Measurements from ENCODE around the gene FGF18. TPM values are rescaled to one million over a fixed set of nuclear protein-coding genes. Genes with fewer than 3 reads are reported as not detected.

FGF18 gene
- total RNA-seq, 1 donor from 2014 or later: 2.4 TPM

DNA sequence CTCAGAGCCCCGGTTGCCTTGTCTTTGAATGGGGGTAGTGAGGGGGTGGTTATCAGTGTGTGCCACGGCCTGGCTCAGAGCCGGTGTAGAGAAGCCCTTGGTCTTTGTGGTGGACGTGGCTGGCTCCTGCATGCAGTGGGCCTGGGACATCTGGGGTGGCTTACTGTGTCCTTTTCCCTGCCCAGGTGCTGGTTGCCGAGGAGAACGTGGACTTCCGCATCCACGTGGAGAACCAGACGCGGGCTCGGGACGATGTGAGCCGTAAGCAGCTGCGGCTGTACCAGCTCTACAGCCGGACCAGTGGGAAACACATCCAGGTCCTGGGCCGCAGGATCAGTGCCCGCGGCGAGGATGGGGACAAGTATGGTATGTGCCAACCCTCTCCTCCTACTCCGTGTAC, 16.5 kb downstream of the FGF18 start:
- TF ChIP-seq, protein P1, sequence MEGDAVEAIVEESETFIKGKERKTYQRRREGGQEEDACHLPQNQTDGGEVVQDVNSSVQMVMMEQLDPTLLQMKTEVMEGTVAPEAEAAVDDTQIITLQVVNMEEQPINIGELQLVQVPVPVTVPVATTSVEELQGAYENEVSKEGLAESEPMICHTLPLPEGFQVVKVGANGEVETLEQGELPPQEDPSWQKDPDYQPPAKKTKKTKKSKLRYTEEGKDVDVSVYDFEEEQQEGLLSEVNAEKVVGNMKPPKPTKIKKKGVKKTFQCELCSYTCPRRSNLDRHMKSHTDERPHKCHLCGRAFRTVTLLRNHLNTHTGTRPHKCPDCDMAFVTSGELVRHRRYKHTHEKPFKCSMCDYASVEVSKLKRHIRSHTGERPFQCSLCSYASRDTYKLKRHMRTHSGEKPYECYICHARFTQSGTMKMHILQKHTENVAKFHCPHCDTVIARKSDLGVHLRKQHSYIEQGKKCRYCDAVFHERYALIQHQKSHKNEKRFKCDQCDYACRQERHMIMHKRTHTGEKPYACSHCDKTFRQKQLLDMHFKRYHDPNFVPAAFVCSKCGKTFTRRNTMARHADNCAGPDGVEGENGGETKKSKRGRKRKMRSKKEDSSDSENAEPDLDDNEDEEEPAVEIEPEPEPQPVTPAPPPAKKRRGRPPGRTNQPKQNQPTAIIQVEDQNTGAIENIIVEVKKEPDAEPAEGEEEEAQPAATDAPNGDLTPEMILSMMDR (conservative IDR thresholded peaks at IDR 0.05): no peak
- H3K27ac Mint-ChIP-seq (ENCODE audit: unreplicated experiment): no peak overlapping the region
- no peak overlapping the region for H3K4me3 Mint-ChIP-seq
- no peaks in the 10 kb centered on the region for H3K36me3 Mint-ChIP-seq (ENCODE audit: low read depth)
- no peaks in the 10 kb centered on the region for H3K27me3 Mint-ChIP-seq (ENCODE audit: low read depth)
- no peaks in the 10 kb centered on the region for H3K9me3 Mint-ChIP-seq
- H3K4me1 Mint-ChIP-seq: peaks cover 13% of the 10 kb centered on the region
- no peak for DNase-seq (ENCODE audit: low read depth, low spot score)

DNA sequence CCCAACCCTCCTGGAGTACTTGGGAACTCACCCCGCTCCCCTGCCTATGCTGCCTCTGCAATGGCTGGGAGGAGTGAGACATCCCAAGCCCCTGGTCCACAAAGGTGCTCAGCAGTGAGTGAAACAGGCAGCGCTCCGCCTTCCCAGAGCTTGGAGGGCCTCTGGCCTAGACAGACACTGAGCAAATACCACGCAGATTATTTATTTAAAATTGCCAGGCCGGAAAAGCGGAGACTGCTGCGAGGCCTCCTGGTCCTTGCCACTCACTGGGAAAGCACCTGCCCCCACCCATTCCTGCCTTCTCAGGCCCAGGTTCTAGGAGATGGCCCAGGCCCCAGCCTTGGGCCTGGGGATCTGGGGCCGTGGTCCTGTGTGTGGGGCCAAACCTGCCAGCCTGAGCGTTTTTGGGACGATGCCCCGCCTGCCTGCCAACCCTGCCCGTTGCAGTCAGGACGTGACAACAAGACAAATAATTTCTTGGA, 17.4 kb downstream of the FGF18 start:
- Mint-ChIP-seq H3K9me3 (no peaks in the 10 kb centered on the region), H3K4me3 (no peak overlapping the region), H3K27ac (ENCODE audit: unreplicated experiment) (no peak overlapping the region), H3K27me3 (ENCODE audit: low read depth) (no peaks in the 10 kb centered on the region), H3K36me3 (ENCODE audit: low read depth) (no peaks in the 10 kb centered on the region), H3K4me1 (peaks cover 13% of the 10 kb centered on the region)
- no peak for DNase-seq (ENCODE audit: low read depth, low spot score)
- TF ChIP-seq, protein P1 (conservative IDR thresholded peaks at IDR 0.05): no peak

DNA sequence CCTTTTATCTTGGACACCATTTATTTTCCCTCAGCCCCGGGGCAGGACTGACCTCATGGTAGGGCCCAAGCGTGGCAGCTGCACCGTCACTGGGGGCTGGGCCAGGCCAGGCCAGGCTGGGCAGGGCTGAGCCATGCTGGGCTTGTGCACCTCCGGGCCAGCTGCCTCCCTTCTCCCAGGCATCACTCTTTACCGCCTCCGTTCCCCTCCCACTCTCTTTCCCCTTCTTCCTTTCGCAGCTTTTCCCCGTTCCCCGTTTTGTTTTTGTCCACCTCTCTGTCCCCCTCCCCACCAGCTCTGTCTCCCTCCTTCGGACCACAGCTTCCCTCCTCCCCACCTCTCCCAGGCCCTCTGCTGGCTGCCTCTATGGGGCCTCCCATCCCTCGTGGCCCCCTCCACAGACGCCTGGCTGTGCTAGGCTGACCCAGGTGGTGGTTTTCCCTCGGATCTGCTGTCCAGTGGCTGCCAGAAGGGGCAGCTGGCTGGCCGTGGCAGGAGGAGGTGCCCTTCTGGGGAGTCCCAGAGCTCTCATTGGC, 17.9 kb downstream of the FGF18 start:
- Mint-ChIP-seq H3K27me3 (ENCODE audit: low read depth) (no peaks in the 10 kb centered on the region), H3K4me1 (peaks cover 13% of the 10 kb centered on the region), H3K27ac (ENCODE audit: unreplicated experiment) (no peak overlapping the region), H3K4me3 (no peak overlapping the region), H3K9me3 (no peaks in the 10 kb centered on the region), H3K36me3 (ENCODE audit: low read depth) (no peaks in the 10 kb centered on the region)
- TF ChIP-seq, protein P1 (conservative IDR thresholded peaks at IDR 0.05): no peak
- DNase-seq (ENCODE audit: low read depth, low spot score): no peak

DNA sequence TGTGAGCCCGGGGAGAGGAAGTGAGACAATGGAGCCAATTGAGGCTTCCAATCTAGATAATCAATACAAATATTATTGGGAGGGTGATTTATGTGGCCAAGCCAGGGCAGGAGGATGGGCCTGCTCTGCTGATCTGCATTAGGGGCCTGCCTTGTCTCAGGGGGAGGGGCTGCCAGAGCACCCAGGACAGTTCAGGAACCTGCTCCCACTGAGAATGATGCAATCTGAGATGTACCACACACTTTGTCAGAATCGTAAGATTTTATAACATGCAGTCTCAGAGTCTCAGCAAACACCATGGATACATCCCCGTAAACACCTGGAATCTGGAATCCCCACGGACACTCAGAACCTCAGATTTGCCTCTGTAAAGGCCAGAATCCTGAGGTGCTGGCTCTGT, 19.3 kb downstream of the FGF18 start:
- Mint-ChIP-seq H3K9me3 (no peaks in the 10 kb centered on the region), H3K4me1 (peaks cover under 1% of the 10 kb centered on the region), H3K27me3 (ENCODE audit: low read depth) (no peaks in the 10 kb centered on the region), H3K27ac (ENCODE audit: unreplicated experiment) (no peak overlapping the region), H3K36me3 (ENCODE audit: low read depth) (no peaks in the 10 kb centered on the region), H3K4me3 (no peak overlapping the region)
- TF ChIP-seq, protein P1 (conservative IDR thresholded peaks at IDR 0.05): no peak
- DNase-seq (ENCODE audit: low read depth, low spot score): no peak

- Mint-ChIP-seq H3K36me3 (ENCODE audit: low read depth) (no peaks in the 10 kb centered on the region), H3K27ac (ENCODE audit: unreplicated experiment) (no peak overlapping the region), H3K9me3 (no peaks in the 10 kb centered on the region), H3K4me3 (no peak overlapping the region), H3K4me1 (no peaks in the 10 kb centered on the region), H3K27me3 (ENCODE audit: low read depth) (no peaks in the 10 kb centered on the region)
- TF ChIP-seq, protein P1 (conservative IDR thresholded peaks at IDR 0.05): no peak
- DNase-seq (ENCODE audit: low read depth, low spot score): no peak
Measured at GRCh38 chr5:171441246-171441791, 21.9 kb downstream of the FGF18 start.

All from neural crest cell (in vitro differentiated cells).